HG03558 (cell line): ENCODE measurements around the gene MAGI2.
"Not testable (repeated sequence)": the region's sequence is repeated elsewhere in the genome, so short reads cannot be mapped to it uniquely, and the experiment has no call there.

Experiments
- ATAC-seq: cut with Tn5 transposase; IDR thresholded peaks from one replicate; pipeline ENCODE4 v1.9.1; 2021; ENCODE audit warnings: moderate number of reproducible peaks; ENCODE audit not compliant: unreplicated experiment; ENCODE audit errors: extremely low read depth

Gene MAGI2

DNA sequence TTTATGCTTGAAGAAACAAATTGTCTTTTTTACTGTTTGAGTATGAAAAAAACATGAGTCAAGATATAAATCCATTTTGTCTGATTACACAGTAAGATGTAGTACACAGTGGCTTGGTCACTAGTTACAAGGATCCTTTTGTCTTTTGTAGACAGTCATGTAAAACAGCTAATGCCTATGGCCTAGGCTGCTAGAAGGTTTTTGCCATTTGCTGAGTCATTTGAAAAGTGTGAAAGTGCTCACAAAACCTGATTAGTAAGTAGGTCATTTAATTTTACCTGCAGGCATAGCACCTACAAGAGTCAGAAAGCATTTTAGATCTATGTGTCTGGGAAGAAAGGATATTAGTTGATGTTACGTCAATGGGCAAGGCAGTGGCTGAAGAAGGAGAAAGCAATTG, 819.4 kb downstream of the MAGI2 start:
- no peak for ATAC-seq

DNA sequence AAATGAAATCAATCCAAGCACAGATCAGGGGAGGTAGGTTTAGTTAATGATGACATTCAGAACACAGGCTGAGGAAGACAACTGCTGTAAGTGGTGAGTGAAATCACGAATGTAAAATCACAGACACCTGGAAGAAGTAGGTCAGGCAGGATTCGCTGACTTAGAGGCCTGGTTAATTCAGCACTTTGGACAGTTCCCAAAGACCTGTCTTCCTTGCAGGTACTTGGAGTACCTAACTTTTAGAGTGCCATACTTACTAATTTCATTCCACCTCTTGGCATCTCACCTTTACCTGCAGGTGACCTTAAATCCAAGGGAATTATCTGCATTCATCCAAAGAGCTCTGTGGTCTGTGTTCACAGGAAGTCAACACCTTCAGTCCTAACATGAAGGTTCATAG, 832.5 kb downstream of the MAGI2 start:
- ATAC-seq: no peak

DNA sequence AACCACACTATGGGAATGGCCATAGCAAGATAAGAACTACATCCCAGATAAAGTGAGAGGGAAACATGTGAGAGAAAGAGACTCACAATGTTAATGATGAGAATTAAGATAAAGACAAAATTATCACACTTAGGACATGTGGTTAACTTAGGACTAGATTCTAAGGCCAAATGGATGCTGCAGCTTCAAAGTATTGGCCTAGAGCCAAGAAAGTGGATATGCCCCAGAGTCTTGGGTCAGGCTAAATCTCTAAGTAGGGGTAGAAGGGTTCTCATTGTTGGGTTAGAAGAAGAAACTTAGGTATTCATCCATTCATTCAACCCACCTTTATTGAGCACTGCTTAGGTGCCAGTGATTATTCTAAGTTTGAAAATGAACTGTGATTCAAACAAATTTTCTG, 836.9 kb downstream of the MAGI2 start:
- no peak for ATAC-seq

DNA sequence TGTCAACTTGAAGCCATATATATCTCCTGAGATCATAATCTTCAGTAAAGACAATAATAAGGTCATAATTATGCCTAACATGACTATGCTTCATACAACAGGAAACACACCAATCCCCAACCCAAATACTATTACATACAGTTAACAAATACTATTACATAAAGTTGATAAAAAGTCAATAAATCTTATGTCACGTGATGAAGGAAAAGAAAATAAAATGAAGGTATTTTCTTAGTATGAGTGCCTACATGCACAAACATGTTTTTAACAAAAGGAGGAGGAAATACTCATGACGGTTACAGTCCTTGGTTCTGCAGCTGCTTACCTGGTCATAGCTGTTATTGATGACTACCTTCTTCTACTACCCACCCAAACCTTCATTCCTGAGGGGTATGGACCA, 844.2 kb downstream of the MAGI2 start:
- ATAC-seq: no peak

DNA sequence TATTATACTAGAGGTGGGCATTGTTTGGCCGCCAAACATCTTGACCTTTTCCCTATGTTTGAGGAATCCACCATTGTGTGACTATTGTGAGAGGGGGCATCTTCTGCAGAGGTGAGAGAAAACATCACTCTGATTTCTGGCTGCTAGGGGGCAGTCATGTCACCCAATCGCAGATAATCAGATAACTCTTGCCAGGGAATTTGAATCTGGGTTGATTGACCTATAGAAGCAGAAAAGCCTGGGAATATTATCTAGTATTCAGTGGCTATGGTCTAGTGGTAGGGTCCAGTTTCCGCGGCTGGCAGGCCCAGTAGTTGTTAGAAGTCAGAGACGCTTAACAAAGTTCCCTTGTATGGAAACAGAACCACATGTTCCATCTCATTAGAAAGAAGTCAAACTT, 846.4 kb downstream of the MAGI2 start:
- ATAC-seq: no peak

DNA sequence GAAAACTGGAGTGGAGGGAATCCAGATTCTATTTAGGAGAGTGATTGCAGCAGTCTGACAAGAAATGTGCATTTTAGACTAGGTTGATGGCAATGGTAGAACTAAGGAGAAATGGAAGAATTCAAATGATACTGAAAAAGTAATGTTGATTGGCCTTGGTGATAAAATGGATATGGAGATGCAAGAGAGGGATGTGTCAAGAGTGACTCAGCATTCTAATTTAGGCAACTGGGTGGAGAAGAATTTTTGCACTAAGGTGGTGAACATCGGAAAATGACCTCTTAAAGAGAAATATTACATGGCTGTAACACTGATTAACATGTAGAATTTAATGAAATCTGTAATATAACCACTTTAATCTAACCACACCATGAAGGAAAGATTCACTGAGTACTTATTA, 848.3 kb downstream of the MAGI2 start:
- no peak for ATAC-seq

DNA sequence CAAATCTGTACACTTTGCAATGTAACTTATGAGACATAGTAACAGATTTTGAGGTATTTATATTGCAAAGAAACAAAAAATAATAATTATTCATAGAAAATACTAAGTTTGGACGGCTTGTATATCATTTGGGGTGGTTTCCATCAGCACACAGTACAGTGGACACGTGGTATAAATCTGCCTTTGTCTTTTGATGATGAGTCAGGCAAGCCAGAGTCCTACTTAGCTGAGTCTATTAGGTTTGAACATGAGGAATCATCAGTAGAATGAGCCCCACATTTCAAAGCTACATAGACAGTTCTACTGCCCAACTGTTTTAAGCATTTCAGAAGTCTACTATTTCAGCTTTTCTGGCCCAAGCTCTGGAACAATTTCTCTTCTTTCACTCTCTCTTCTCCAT, 851.7 kb downstream of the MAGI2 start:
- ATAC-seq: no peak

DNA sequence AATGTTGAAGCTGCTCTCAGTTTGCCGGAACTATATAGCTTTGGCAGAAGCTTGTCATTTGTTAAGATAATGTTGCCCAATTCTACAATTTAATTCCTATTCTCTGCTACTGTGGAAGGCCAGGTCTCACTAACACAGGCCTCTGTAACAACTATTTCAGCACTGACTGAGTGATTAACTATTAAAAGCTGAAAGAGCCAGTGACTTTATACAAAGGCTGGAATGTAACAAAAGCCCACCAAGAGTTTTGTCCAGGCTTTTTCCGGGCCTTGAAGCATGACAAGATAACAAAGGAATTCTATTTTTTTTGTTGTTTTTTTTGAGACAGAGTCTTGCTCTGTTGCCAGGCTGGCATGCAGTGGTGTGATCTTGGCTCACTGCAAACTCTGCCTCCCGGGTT, 859.3 kb downstream of the MAGI2 start:
- no peak for ATAC-seq

DNA sequence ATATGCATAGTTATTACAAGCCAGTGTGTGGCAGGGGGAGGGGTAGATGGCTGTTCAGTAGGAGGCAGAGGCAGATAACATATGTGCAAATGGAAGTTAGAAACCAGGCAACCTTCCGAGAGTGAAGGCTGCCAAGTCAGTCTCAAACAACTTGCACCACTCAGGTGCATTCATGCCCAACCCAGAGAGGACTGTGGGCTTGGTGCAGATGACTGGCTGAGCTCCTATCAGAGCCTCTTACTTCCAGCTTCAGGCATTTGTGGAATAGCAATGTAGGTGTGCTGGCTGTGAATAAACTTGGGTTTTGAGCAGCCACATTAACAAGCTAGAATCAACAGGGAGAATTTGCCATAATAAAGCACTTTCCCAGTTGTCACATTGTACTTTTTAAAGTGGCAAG, 865.1 kb downstream of the MAGI2 start:
- ATAC-seq: no peak

DNA sequence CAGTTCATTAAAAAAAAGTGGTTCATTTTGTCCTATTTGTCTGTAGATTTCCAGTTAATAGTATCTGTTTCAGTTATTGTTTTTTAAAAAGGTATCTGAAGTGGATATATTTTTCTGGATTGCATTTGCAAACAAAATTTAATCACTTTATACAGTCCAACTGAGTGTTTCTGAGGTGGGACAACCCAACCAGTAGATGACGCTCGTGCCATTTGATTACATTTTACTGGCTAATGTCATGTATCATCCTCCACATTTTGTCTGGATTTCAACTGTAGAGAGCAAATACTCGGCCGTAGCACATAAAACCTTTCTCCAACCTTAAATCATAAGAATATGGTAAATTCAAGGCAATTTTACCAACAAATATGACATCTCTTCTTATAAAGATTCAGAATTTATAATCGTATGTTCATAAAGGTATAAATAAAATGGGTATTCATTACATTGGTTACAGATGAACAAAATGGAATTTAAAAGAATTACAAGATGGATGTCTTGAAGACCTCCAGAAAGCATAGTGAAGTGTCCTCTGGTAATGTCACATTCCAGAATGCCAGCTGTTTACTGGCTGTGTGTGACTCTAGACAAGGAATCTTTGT, 865.9 kb downstream of the MAGI2 start:
- no peak for ATAC-seq

DNA sequence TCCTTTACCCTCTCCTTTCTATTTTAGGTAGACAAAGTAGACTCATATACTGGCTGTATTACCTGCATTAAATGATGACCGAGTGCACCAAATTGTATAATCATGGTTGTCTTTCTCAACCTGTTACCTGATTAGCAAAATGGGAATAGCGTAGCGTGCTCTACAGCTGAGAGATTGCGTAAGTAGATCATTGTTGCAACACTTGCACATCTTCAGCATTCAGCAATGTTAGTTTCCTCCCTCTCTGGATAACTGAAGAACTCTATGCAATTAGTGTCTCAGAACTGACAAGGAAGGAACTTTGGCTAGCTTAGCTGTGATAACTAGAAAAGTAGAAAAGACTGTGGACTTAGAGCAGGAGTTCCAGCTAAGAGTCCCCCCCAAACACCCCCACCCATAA, 867.5 kb downstream of the MAGI2 start:
- ATAC-seq: no peak

DNA sequence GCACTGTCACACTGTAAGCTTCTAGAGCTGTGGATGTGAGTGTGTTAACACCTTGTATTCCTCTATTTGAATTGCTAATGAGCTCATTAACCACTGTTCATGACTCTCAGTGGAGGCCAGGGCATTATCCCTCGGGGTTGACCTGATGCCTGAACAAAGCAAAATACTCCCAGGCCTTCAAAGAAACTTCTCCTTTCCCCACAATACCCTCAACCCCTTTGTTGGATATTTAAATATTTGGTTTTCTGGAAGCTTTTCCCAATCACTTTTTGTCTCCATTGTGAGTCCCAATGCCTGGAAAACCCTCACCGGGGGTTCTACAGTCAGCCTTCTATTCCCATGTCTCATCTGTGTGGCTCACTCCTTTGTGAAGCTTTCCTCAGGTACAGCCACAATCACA, 874.8 kb downstream of the MAGI2 start:
- ATAC-seq: no peak

DNA sequence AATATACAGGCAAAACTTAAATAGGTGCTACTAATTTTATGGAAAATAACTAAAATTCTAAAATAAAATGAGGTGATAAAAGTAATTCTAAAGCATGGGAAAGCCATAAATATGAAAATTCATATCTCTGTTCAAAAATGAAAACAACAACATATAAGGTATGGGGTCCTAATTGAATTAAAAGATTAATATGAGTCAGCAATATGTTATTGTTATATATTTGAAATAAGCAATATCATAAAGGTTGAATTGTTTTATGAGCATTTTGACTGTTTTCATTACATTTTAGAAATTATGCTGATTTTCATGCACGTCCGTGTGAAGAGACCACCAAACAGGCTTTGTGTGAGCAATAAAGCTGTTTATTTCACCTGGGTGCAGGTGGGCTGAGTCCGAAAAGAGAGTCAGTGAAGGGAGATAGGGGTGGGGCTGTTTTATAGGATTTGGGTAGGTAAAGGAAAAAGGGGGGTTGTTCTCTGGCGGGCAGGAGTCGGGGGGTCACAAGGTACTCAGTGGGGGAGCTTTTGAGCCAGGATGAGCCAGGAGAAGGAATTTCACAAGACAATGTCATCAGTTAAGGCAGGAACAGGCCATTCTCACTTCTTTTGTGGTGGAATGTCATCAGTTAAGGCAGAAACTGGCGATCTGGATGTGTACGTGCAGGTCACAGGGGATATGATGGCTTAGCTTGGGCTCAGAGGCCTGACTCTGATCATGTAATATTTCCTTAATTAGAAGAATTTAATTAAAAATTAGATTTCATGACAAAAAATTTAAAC, 876.1 kb downstream of the MAGI2 start:
- not testable (repeated sequence) for ATAC-seq

DNA sequence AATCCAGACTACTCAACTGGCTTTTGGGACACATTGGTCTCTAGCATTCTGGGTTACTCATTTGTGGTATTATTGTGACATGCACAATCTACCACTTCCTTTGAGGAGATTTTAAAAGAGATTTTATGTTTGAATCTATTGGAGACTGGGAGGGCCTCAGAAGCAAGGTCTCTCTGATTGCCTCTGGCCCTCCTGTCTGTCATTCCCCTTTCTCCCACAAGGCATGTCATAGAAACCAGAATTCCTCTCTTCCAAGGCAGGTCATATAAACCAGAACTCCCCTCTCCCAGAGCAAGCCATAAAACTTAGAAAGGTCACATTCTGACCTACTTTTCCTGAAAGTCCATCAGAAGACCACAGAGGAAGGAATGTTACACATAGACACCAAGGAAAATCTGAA, 877.2 kb downstream of the MAGI2 start:
- ATAC-seq: no peak

DNA sequence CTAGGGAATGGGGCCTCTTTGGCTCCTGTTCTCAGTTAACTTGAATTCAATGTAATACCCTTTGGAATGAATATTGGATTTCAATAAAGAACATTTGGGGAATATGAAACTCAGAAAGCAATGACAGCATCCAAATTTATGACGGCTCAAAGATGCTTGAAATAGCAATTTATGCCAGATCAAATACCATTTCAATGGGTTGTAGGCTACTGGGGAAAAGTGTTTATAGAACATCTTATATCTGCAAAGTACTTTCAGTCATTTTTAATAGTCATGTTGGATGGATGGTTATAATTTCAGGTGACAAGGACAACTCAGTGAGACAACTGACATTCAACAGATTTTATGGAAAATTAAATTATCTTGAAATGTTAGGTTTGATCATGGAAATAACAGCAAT, 882.2 kb downstream of the MAGI2 start:
- ATAC-seq: no peak

DNA sequence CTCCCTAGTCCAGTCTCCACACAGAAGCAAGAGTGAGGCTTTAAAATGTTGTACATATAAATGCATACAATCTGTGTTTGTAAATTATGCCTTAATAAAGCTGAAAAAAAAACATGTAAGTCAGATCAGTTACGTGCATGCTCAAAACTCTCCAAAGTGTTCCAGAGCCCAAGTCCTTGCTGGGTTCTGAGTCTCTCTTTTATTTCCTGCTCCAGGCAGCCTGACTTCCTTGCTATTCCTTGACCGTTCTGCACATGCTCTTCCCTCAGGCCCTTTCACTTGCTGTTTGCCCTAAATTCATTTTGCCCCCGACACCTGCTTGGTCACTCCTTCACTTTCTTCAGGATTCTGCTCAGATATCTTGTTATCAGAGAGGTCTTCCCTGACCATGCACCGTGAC, 884.8 kb downstream of the MAGI2 start:
- no peak for ATAC-seq

DNA sequence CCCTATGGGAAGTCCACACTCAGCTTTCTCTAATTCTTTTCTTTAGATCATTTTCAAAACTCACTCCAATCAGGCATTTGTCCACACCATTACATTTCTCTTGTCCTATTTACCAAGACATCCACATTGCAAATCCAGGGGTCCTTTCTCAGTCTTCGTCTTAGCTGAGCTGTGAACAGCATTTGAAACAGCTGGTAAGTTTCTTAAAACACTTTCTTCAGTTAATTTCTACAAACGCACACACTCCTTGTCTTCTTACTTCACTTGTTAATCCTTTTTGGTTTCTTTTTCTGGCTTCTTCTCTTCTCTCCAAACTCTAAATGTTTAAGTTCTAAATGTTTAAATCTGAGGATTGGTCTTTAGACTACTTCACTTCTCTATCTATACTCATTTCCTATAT, 885.6 kb downstream of the MAGI2 start:
- ATAC-seq: no peak

DNA sequence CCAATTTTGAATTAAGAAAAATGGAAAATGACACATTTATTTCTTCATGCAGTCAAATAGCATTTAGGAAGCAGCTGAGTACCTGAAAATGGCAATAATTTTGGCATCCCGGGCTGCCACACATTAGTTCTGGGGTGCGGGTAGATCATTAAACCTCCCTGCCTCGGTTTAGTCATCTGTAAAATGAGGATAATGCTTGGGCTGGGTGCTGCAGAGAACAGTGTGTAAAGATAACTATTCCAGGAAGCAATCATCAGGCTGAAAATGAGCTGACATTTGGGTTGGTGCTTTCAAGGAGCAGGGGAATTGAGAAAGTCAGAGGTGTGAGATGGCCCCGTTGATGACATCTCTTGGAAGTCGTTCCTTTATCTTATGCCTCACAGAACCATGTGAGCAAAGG, 887.7 kb downstream of the MAGI2 start:
- no peak for ATAC-seq

DNA sequence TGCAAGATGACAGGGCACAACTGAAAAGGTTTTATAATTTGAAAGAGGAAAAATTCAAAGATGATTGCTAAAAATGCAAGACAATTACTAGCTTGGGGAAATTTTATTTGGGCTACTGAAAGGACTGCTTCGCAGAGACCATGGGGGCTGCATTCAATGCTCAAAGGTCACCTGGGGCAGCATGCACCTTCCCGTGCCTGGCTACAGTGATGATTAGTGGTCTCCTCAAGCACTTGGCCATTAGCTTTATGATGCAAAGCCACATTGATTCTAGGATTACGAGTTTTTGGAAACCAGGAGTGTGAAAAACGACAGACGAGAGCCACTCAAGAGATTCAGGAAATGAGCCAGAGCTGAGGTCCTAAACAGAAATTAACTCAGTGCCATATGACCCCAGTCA, 890.3 kb downstream of the MAGI2 start:
- ATAC-seq: no peak

DNA sequence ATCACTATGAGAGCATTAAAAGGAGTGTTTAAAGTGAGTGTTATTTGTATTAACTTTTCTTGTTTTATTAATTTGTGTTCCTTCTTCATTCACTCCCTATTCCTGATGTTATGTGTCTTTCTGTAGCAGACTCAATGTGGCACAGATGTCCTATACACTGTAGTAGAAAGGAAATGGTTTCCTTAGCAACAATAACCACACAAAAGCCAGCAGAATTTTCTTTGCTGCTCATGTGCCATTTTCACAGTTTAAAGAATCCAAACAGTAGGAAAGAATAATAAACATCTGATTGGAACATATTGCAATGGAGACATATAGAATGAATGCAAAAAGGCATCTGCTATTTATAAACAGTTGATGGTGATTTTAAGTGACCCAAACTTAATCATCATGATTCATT, 891.3 kb downstream of the MAGI2 start:
- no peak for ATAC-seq

DNA sequence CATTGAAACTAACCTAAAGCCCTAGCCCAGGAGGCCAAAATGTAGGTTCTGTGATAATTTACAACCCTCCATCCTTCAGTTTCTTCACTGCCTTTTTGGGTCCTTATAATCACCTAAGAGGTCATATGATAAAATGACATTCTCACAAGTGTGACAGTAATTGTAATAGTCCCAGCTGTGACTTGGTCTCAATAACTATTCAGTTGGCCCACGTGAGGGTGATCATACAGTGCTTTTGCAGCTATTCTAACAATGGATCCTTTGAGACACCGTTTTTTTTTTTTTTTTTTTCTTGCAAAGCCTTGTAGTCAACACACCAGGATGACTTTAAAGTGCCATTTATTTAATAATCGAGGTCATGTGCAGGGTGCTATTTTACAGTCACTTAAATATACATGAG, 894.9 kb downstream of the MAGI2 start:
- no peak for ATAC-seq

DNA sequence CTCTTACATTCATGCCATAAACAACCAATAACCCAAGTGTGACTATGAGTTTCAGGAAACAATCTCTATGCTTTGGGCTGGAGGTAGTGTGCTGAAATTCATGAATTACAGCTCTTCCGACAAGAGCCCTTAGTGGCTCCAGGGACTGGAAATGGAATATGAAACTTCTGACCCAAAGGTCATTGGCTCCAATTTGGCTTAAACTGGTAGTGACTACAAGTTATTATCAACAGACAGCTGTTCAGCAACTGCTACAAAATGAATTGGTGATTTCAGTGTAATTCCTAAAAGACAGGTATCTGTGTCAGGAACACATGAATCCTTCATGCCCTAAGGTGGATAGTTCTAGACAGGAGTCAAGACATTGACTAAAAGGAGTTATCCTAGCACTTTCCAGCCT, 909.5 kb downstream of the MAGI2 start:
- no peak for ATAC-seq
